HG03520 (cell line): ENCODE measurements around the gene PGC.

Experiments
- ATAC-seq: cut with Tn5 transposase; IDR thresholded peaks from one replicate; pipeline ENCODE4 v1.9.1; 2021; ENCODE audit warnings: mild to moderate bottlenecking, moderate library complexity; ENCODE audit not compliant: unreplicated experiment

Gene PGC

DNA sequence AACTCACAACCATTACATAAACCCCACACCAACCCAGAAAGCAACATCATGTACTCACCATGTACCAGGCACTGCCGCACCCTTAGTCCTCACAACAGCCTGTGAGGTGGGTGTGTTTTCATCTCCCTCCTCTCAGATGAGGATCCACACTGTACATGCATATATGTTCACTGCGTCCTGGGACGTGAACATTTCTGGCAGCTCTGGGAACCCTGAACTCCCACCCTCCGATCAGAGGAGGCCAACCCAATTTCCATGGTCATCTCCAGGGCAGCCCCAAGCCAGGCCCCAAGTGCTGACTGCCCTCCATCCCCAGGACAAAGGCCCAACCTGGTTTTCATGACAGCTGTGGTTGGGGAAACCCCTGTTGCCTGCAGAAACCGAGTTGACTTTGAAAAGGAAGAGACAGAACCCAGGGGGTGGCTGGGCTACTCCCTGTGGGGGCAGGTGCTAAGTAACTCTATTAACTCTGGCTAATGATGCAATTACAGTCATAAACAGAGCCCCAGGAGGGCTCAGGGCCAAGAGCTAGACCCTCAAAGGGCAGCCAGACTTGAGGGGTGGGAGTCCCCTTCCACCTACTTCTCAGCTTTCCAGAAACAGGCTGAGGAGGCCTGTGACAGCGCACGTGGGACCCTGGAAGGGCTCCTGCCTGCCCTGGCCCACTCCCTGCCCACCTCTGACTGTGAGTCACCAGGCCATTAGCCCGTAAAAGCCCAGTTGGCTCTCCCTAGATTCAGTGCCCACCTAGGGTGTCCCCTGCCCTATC lies 14.4 kb downstream of the PGC start:
- ATAC-seq: no peak

- ATAC-seq: no peak
Measured at GRCh38 chr6:41732149-41732548, 15.0 kb downstream of the PGC start.

DNA sequence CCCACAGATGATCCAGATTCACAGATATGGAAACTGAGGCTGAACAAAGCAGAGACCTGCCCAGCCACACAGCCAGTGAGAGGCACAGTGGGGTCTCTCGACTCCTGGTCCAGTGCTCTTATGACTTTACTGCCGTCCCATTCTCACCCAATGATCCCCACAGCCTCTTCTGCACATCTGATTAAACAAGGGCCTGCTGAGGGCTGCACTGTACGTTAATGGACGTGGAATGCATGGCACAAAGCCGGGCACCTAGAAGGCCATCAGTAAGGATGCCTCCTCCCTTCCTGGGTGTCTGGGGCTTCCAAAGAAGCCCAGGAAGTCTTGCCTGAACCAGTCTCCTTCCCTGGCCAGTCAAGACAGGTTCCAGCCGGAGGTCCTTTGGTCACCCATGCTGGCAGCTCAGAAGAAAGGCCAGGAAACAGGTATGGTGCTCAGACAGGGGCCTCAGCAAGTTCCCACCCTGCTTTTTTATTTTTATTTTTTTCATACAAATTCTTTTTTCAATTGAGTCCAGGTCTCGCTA lies 15.6 kb downstream of the PGC start:
- ATAC-seq: no peak

GRCh38 chr6:41730531-41731436 lies 16.4 kb downstream of the PGC start:
- ATAC-seq: no peak

GRCh38 chr6:41729624-41730023 lies 17.6 kb downstream of the PGC start:
- ATAC-seq: no peak

GRCh38 chr6:41728954-41729353 lies 18.2 kb downstream of the PGC start:
- no peak for ATAC-seq

GRCh38 chr6:41728073-41728936 lies 18.9 kb downstream of the PGC start:
- no peak for ATAC-seq

DNA sequence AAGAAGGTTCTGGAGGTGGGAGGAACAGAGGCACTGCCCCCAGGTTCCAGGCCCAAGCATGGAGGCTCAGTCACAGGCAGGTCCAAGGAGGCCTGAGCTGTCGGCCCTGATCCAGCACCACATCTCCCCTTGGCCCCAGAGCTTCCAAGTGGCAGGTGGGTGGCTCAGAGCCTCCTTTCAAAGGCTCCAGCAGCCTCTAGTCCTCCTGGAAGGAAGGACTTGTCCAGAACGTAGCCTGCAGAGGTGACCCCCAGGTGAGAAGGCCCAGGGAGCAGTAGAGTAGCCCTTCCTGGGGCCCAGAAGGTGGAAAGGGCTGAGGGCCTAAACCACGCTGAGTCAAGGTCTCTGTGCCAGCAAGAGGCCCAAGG lies 19.5 kb downstream of the PGC start:
- ATAC-seq: no peak

DNA sequence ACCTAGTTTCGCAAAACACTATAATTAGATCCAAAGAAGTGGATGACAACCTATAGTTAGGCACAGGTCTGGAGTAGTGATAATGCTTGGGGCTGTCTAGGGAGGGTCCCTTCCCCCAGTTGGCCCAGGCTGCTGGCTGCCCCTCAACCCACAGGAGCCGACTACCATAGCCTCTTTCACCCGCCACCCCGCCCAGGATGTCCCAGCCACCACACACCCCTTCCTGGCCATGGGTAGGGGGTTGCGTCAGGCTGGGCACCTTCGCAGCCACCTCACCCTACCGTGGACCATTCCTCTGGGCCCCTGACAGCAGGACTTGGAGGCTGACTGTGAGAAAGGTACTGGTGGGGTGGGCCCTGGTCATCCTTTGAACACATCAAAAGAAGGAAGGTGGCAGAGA lies 20.3 kb downstream of the PGC start:
- no peak for ATAC-seq

DNA sequence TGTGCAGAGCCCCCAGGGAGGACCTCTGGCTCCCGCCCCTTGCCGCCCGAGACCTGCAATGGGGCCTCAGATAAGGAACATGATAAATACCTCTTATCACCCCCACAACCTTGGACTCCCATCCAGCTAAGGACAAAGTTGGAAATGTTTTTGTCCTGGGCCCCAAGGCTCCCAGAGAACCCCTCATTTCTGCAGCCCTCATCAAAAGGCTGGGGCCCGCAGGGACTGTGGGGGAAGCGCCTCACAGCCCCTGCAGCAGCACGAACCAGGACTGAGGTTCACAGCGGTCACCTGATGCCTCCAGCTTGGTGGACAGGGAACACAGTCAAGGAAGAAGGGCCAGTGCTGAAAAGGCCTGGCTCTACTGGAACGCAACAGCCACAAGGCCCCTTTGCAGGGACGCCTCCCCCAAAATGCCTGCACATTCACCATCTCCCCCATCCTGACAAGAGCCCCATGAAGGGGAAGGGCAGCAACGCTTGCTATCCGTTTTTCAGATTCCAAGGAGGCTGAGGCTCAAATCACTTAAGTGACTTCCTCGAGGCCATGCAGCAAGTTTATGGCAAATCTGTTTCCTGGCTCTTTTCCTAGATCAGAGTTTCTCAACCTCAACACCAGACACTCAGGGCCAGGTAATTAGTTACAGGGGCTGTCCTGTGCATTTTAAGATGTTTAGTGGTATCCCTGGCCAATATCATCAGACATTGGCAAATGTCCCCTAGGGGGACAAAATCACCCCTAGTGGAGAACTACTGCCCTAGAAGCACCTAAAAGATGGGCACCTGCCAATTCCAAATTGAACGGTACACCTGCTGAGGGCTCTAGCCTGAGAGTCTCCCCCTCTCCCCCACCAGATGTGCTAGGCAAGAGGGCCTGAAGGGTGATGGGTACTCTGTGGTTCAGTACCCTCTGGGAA lies 22.4 kb downstream of the PGC start:
- no peak for ATAC-seq

- ATAC-seq: no peak
Measured at GRCh38 chr6:41724228-41724580, 23.0 kb downstream of the PGC start.

DNA sequence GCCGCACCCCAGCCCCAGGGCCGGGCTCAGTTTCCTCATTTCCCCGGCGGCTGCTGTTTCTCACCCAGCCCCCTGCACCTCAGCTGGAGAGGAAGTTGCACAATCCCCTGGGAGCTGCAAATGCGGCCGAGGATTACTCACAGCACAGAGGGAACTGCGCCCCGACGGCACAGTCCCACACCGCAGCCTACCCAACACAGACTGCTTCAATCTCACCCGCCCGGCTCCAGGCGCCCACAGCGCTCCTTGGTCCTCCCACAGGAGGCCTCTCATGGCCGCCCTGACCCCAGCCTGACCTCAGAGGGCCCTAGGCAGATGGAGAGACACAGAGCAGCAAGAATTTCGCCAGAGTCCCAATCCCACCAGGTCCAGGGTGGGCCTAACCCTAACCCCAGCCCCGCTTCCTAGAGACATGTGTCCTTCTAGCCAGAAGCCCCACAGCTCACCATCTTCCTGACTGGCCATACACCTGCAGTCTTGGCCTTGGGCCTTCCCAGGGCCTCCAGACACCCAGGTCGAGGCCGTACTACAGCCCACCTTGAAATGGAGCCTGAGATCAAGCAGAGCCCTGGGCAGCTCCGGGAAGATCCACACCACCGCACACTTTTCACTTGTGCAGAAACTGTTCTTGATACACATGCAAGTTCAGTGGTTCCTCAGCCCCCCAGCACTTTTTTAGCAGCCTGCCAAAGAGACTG lies 23.5 kb downstream of the PGC start:
- ATAC-seq: peak; percentile 72

DNA sequence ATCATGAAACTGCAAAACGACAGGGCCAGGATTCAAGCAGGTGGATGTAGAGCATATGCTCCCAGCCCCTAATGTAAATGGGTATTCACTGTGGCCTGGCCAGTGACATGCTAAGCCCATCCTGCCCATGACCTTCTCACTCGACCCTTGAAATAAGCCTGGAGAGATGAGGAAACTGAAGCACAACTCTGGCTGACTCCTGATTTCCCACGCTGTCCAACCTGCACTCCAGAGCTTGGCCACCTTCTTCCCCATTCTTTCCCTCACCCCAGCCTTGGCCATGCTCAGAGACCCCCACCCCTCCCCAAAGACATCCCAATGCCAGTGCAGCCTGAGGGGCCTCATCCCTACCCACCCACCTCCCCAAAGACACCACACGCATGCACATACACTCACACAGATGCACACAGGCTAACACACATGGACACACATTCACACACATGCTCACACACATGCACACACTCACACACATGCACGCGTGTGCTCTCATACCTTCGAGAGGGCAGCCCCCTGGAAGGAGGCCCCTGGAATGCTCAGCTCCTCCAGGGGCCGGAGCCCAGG lies 24.1 kb downstream of the PGC start:
- ATAC-seq: no peak

- ATAC-seq: no peak
Measured at GRCh38 chr6:41721414-41721813, 25.8 kb downstream of the PGC start.

GRCh38 chr6:41720783-41721182 lies 26.4 kb downstream of the PGC start:
- ATAC-seq: no peak

DNA sequence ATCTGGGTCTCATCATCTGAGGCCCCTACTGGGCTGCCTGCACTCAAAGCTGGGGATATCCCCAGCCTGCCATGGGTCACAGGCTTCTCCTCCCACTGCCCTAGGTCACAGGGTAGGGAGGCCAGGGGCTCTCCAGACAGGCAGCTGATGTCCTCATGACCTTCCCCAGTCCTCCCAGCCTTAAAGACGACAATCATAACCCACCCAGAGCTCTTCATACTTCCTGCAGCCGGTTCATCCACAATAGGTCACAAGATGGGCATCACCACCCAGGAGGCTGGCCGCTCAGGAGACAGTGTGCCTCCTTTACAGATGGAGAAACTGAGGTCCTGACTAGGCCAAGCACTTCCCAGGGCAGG lies 27.0 kb downstream of the PGC start:
- no peak for ATAC-seq

GRCh38 chr6:41719436-41720261 lies 27.5 kb downstream of the PGC start:
- no peak for ATAC-seq

DNA sequence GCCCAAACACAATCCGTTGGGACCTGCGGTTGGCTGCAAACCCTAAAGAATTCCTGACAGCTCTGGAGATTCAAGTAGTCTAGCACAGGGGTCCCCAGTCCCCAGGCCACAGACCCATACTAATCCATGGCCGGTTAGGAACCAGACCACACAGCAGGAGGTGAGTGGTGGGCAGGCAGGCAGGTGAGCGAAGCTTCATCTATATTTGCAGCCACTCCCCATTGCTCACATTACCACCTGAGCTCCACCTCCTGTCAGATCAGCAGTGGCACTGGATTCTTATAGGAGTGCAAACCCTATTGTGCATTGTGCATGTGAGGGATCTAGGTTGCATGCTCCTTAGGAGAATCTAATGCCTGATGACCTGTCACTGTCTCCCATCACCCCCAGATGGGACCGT lies 28.4 kb downstream of the PGC start:
- no peak for ATAC-seq

DNA sequence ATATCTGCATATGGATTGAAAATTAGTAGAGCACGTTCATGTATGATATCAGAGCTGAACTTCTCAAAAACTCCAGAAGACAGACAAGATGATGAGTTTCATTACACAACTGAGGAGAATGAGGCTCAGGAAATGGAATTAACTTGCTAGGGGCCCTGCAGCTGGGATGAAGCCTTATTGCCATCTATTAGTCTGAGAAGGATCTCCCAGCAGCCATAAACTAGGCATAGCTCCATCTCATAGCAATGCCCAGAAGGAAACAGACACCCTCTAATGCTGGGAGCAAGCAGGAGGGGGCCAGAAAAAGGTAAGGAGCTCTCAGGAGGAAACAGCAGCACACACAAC lies 29.8 kb downstream of the PGC start:
- ATAC-seq: no peak
